IPS DF 6.9 (cell line): ENCODE measurements around the gene NBPF26.
"Not testable (repeated sequence)": the region's sequence is repeated elsewhere in the genome, so short reads cannot be mapped to it uniquely, and the experiment has no call there.

Source experiments
- DNase-seq: peaks from one replicate; pipeline ENCODE4 v3.0.0-alpha.2; 2013; ENCODE audit warnings: low read depth, low spot score
- H3K27ac ChIP-seq: one replicate; pipeline ENCODE4 v1.5.1; 2013; ENCODE audit warnings: low read length, control low read depth
- H3K27me3 ChIP-seq: 2 replicates; pipeline ENCODE4 v1.6.1; 2013; ENCODE audit warnings: mild to moderate bottlenecking, low read length; ENCODE audit not compliant: control insufficient read depth, insufficient read depth
- H3K36me3 ChIP-seq: 2 replicates; pipeline ENCODE4 v1.6.1; 2013; ENCODE audit warnings: low read length; ENCODE audit not compliant: control insufficient read depth, insufficient read depth
- H3K4me1 ChIP-seq: 2 replicates; pipeline ENCODE4 v1.6.1; 2013; ENCODE audit warnings: low read length; ENCODE audit not compliant: control insufficient read depth, insufficient read depth
- H3K4me3 ChIP-seq: 2 replicates; pipeline ENCODE4 v1.5.1; 2013; ENCODE audit warnings: mild to moderate bottlenecking, low read length
- H3K9me3 ChIP-seq: 2 replicates; pipeline ENCODE4 v1.6.1; 2013; ENCODE audit warnings: low read length, inconsistent platforms; ENCODE audit not compliant: control insufficient read depth, insufficient read depth
- WGBS: extraction: QIAGEN DNeasy Blood & Tissue Kit; methylation state at CpG from one replicate; pipeline ENCODE4 v1.1.7; 2013; ENCODE audit warnings: mixed read lengths, missing lambda C conversion rate; ENCODE audit not compliant: insufficient read length, insufficient coverage; 5-methylcytosine and 5-hydroxymethylcytosine counted together

The NBPF26 gene

DNA sequence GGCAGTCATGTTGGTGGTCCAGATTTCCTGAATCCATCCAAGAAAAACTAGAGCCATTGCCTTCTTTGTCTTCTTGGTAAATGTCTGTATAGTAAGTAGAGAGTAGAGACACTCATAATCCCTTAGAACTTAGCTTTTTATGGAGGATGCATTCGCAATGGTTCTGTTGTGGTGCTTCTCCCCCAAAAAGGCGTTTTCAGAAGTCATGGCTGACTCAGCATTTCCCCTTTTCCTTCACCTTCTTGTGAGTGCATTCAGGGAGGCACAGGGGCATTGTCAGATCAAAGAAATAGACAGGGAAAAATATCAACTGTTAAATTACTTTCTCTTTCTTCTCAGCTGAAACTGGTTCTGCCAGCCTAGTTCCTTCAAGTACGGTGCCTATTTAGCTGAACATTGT is 45.3 kb downstream of the NBPF26 start:
- not testable (repeated sequence) for H3K36me3 ChIP-seq, H3K4me1 ChIP-seq, H3K27me3 ChIP-seq, H3K4me3 ChIP-seq, DNase-seq, H3K27ac ChIP-seq, H3K9me3 ChIP-seq
- WGBS, result no CpG with 5 or more reads among the region's 3 CpGs

- H3K27ac ChIP-seq, result not testable (repeated sequence)
- no CpG with 5 or more reads among the region's 7 CpGs for WGBS
Measured at GRCh38 chr1:120805452-120805851, 81.7 kb downstream of the NBPF26 start.

DNA sequence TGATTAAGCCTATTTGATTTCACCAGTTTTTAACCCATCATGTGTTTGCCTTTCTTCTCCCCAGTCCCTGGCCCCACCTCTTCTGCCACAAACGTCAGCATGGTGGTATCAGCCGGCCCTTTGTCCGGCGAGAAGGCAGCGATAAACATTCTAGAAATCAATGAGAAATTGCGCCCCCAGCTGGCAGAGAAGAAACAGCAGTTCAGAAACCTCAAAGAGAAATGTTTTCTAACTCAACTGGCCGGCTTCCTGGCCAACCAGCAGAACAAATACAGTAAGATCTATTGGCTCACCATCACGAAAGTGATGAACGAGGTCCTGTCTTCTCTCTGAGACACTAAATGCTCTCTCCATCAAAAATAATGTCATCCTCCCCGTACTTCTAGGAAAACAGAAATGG is 88.1 kb downstream of the NBPF26 start:
- not testable (repeated sequence) for H3K27ac ChIP-seq, H3K4me1 ChIP-seq, H3K4me3 ChIP-seq, H3K27me3 ChIP-seq, DNase-seq, H3K36me3 ChIP-seq, H3K9me3 ChIP-seq
- no CpG with 5 or more reads among the region's 10 CpGs for WGBS

More at GRCh38 chr1:120805452-120805851, 81.7 kb downstream of the NBPF26 start:
- not testable (repeated sequence) for H3K4me3 ChIP-seq, H3K36me3 ChIP-seq, H3K9me3 ChIP-seq, H3K4me1 ChIP-seq, H3K27me3 ChIP-seq, DNase-seq

GRCh38 chr1:120825051-120825450 is 101.3 kb downstream of the NBPF26 start:
- H3K27ac ChIP-seq, H3K4me3 ChIP-seq, H3K4me1 ChIP-seq, DNase-seq, H3K27me3 ChIP-seq, H3K9me3 ChIP-seq, H3K36me3 ChIP-seq: not testable (repeated sequence)
- no CpG with 5 or more reads among the region's 4 CpGs for WGBS

- not testable (repeated sequence) for H3K36me3 ChIP-seq, DNase-seq, H3K4me3 ChIP-seq, H3K9me3 ChIP-seq, H3K27ac ChIP-seq, H3K4me1 ChIP-seq, H3K27me3 ChIP-seq
- no CpG with 5 or more reads among the region's 4 CpGs for WGBS
Measured at GRCh38 chr1:120826623-120827022, 102.9 kb downstream of the NBPF26 start.

DNA sequence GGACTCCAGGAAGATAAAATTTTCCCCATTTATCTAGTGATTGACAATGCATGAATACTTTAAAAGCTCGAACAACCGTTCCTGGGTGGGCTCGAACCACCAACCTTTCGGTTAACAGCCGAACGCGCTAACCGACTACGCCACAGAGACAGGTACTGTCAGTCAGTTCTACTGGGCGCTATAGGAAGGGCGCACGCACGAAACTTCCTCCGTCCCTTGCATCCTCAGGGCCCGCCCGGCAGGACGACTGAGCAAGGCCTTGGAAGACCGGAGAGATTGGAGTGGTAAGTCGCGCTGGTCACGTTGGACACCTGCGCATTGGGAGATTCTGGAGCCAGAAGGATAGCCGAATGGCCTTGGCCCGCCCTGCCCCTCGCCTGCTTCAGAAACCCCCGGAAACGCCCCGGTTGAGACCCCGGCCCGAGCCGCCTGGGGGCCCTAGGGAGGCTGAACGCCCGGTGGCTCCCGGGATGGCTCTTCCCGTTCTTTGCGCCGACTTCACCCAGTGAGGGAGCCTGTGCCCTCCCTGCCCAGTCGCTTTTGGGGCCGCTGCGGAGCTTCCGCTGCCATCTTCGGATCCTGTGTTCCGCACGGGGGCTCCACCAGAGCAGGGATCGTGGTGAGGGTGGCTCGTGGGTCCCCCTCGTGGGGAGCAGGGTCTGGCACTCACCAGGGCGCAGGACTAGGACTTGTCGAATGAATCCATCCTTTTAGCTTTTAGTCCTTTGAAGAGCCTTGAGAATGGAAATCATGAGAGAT is 120.6 kb downstream of the NBPF26 start:
- H3K27ac ChIP-seq, H3K9me3 ChIP-seq, H3K27me3 ChIP-seq, H3K4me1 ChIP-seq, H3K36me3 ChIP-seq, DNase-seq: not testable (repeated sequence)
- peak overlapping the region; percentile 64; the same call in 1 of the 2 replicates for H3K4me3 ChIP-seq
- no CpG with 5 or more reads among the region's 49 CpGs for WGBS

DNA sequence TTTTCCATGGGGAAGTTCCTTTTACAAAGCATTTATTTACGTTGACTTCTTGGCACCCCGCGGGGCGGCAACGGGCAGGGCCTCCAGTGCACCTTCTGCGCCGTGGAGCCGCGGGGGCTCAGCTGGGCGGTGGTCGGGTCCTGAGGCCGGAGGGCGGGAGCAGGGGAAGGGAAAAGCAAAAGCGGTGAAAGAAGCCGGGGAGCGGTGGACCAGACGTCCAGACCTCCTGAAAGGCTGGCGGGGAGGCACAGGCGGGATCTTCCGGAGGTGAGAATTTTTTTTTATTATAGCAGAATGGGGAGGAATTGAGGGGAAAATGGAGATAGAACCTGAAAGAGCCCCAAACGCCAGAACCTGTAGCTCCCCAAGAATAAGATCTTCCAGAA is 121.2 kb downstream of the NBPF26 start:
- peak overlapping the region; percentile 26; the same call in 1 of the 2 replicates for H3K4me3 ChIP-seq
- WGBS, result no CpG with 5 or more reads among the region's 21 CpGs
- not testable (repeated sequence) for H3K27me3 ChIP-seq, H3K27ac ChIP-seq, DNase-seq, H3K4me1 ChIP-seq, H3K9me3 ChIP-seq, H3K36me3 ChIP-seq

GRCh38 chr1:120849400-120850286 is 125.9 kb downstream of the NBPF26 start:
- not testable (repeated sequence) for H3K36me3 ChIP-seq, H3K27me3 ChIP-seq, H3K27ac ChIP-seq, H3K4me1 ChIP-seq, H3K9me3 ChIP-seq, DNase-seq, H3K4me3 ChIP-seq
- WGBS, result no CpG with 5 or more reads among the region's 27 CpGs

DNA sequence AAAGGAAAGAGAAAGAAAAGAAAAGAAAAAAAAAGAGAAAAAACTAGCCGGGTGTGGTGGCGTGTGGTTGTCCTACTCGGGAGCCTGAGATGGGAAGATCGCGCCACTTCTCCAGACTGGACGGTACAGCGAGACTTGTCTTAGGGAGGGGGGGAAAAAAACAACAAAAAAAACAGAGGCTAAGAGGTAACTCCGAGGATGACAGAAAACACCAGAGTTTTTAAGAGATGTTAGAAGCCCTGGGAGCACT is 126.5 kb downstream of the NBPF26 start:
- H3K4me1 ChIP-seq, H3K9me3 ChIP-seq, DNase-seq, H3K36me3 ChIP-seq, H3K27me3 ChIP-seq, H3K4me3 ChIP-seq, H3K27ac ChIP-seq: not testable (repeated sequence)
- WGBS, result no CpG with 5 or more reads among the region's 8 CpGs

GRCh38 chr1:120850537-120851421 is 127.0 kb downstream of the NBPF26 start:
- H3K9me3 ChIP-seq, H3K27me3 ChIP-seq, H3K27ac ChIP-seq, H3K4me3 ChIP-seq, H3K4me1 ChIP-seq, H3K36me3 ChIP-seq, DNase-seq: not testable (repeated sequence)
- no CpG with 5 or more reads among the region's 50 CpGs for WGBS
